ENCODE data around the gene MSANTD1.

The MSANTD1 gene

DNA sequence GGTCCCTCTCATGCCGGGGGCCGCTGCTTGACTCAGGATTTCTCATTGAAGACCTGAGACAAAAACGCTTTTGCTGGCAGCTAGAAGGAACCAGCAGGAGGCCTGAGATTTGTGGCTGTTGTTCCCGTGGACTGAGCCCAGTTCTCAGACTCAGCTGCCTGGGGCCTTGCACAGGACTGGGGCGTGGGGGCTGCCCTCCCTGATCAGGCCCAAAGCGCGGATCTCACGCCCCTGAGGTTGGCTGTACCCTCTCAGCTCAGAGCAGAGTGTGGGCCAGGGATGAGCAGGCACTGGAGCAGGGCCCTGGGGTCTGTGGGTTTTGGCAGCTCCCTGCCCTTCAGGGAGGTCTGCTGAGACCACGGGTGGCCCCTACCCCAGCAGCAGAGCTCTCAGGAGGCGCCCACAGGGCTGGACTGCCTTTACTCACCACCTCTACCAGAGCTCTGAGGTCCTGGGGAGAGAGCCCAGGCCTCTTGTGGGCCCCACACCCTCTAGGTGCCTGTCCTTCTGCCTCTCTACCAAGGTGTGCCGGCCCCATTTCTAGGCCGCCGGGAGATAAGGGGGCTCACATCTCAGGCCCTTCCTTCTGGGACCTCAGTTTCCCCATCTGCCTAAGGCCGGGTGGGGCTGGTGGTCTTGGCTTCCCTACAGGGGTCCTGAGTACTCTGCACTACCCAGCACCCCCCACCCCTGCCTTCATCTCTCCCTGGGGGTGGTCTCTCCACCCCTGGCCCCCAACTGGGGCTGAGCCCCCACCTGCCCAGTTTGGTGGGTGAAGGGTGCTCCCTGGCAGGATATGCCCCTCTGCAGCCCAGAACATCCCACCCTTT lies 5.6 kb downstream of the MSANTD1 start:
- Histone ChIP-seq H3K36me3 (ENCODE audit: insufficient read depth, low read length) (no peaks in the 10 kb centered on the region), H3K9ac (ENCODE audit: low read depth, low read length) (no peak overlapping the region), H3K9me3 (ENCODE audit: control insufficient read depth, insufficient read depth, low read length) (no peaks in the 10 kb centered on the region), H3K4me1 (ENCODE audit: insufficient read depth, low read length) (no peaks in the 10 kb centered on the region; the same call in 1 of the 2 replicates)

DNA sequence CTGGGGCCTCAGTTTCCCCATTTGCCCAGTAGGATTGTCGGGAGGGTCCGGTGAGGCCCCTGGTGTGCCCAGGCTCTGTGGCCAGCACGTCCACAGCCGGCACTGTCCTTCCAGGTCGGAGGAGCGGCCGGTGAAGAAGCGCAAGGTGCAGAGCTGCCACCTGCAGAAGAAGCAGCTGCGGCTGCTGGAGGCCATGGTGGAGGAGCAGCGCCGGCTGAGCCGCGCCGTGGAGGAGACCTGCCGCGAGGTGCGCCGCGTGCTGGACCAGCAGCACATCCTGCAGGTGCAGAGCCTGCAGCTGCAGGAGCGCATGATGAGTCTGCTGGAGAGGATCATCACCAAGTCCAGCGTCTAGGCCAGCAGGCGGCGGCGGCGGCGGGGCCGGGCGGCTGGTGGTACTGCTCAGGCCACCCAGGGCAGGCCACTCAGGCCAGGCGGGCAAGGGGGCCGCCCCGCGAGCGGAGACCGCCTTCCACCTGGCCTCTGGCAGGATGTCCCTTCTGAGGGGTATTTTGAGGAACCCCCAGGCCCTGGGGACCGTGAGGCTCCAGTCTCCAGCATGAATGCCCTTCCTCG lies 6.7 kb downstream of the MSANTD1 start:
- Histone ChIP-seq H3K36me3 (ENCODE audit: insufficient read depth, low read length) (no peaks in the 10 kb centered on the region), H3K9me3 (ENCODE audit: control insufficient read depth, insufficient read depth, low read length) (no peaks in the 10 kb centered on the region), H3K4me1 (ENCODE audit: insufficient read depth, low read length) (no peaks in the 10 kb centered on the region; the same call in 1 of the 2 replicates), H3K9ac (ENCODE audit: low read depth, low read length) (no peak overlapping the region)

DNA sequence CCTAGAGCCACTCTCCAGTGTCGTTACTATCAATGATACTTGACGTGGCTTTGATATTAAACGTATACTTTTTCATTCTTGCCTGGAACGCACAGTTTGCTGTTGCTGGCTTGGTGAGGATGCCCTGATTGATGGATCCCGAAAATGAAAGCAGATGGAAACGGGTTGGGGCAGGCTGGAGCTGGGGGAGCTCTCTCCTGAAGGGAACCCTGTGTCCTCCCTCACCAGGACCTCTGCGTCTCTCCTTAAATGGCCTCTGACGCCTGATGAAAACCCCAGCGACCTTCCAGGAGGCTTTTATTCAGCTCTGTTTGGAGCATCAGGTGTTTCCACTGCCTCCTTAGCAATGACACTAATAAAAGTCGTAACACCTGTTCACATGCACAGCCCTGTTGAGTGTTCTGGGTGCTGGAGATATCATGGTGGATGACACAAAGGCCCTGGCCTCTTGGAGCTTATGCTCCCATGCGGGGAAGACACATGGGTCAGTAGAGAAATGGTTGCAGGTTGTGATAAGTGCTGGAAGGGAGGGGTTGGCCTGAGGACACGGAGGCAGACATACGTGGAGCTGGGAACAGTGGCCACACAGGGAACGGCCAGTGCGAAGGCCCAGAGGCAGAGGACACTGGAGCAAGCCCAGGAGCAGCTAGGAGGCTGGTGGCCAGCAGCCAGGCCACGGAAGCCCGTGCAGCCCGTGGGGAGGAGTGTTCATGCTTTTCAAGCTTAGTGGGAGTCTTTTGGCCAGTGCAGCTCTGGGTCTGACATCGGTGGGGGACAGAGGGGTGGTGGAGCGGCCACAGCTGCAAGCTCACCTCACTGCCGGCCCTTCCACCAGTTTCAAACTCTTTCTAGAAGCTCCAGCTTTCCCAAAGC lies 7.5 kb downstream of the MSANTD1 start:
- no peaks in the 10 kb centered on the region for H3K36me3 ChIP-seq (ENCODE audit: insufficient read depth, low read length)
- no peaks in the 10 kb centered on the region for H3K4me1 ChIP-seq (ENCODE audit: insufficient read depth, low read length)
- no peaks in the 10 kb centered on the region for H3K9me3 ChIP-seq (ENCODE audit: control insufficient read depth, insufficient read depth, low read length)
- no peak overlapping the region for H3K9ac ChIP-seq (ENCODE audit: low read depth, low read length)

DNA sequence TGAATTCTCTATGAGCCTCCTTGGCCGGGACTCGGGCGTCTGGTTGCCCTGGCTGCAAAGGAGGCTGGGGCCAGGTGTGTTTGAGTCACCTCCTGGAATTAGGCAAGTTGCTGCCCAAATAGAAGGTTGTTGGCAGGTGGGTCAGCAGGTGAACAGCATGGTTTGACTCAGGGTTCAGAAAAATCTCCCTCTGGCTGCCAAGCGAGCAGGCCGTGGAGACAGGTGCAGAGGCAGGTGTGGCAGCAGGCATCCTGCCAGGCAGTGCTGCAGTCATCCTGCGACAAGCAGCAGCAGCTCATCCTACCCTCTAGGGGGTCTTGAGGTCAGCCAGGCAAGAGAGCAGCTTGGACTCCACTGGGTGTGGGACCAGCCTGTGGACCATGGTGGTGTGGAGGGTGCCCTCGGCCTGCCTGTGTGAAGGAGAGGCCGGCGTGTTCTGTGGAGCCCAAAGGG lies 8.2 kb downstream of the MSANTD1 start:
- Histone ChIP-seq H3K9ac (ENCODE audit: low read depth, low read length) (no peak overlapping the region), H3K9me3 (ENCODE audit: control insufficient read depth, insufficient read depth, low read length) (no peaks in the 10 kb centered on the region), H3K36me3 (ENCODE audit: insufficient read depth, low read length) (no peaks in the 10 kb centered on the region), H3K4me1 (ENCODE audit: insufficient read depth, low read length) (no peaks in the 10 kb centered on the region)

DNA sequence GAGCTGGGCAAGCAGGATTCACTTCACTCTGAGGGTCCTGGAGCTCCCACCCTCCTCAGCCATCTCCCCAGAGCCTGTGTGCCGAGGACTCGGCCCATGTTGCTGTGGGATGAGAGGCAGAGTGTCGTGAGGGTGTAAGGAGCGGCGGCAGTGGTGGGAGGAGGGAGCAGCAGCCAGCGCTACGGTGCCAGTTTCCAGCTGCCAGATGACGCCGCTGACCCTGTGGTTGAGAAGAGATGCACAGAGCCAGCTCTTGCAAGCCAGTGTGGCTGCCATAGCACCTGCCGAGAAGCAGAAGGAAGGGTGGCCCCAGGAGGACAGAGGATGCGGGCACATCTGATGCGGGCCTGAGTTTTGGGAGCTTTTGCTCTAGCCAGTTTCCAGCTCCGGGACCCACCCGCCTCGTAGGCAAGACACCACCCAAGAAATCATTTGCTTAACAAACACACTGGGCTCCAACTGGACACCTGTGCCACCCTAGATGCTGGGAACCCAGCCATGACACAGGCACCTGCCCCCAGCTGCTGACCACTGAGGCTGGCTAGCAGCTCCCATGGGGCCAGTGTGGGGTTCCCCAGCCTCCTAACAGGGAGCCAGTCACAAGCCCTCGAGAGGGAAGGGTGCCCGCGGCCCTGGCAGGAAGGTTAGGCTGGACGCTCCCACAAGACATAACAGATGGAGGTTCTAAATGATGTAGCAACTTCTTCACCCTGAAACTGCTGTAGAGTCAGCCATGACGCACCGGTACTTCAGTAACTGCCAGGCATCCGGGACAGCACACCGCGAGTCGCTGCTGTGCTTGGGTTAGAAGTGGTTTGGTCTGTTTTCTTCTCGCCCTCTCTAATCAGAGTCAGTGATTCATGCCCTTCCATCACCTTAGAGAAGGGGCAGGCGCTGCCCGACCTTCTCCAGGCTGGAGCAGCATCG lies 8.9 kb downstream of the MSANTD1 start:
- Histone ChIP-seq H3K36me3 (ENCODE audit: insufficient read depth, low read length) (no peaks in the 10 kb centered on the region), H3K9me3 (ENCODE audit: control insufficient read depth, insufficient read depth, low read length) (no peaks in the 10 kb centered on the region), H3K4me1 (ENCODE audit: insufficient read depth, low read length) (no peaks in the 10 kb centered on the region), H3K9ac (ENCODE audit: low read depth, low read length) (no peak overlapping the region)

DNA sequence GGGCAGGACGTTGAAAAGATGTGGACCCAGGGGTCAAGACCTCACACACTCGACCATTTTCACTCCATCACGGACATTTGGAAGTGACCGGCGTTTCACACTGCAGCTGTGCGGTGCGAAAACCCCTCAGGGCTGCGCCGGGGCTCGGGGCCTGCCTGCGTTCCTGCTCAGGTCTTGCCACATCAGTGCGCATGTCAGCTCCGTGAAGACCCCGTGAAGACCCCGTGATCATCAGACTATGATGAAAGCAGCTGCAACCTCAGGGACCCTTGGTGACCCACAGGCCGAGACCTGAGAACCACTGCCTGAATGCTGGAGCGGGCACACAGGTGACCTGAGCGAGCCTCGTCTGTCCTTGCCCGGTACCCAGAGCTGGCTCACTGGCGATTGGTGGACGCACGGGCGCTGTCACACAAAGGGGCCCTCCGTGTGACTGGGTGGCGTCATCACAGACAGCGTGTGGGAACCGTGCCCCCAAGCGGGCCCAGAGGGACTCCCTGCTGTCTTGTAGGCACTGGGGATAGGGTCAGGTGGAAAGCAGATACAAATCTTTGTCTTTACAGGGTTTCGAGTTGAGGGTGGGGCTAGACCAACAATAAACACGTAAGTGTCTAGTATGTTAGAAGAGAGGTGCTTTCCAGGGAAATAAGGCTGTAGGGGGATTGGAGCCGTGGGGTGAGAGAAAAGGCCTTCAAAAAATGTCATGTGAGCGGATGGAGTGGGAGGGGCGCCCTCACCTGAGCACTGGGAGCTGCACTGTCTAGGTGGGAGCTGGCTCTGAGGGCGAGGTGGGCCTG lies 12.7 kb downstream of the MSANTD1 start:
- H3K9ac ChIP-seq (ENCODE audit: low read depth, low read length) = no peak overlapping the region
- no peaks in the 10 kb centered on the region for H3K9me3 ChIP-seq (ENCODE audit: control insufficient read depth, insufficient read depth, low read length)
- H3K4me1 ChIP-seq (ENCODE audit: insufficient read depth, low read length) = no peaks in the 10 kb centered on the region

DNA sequence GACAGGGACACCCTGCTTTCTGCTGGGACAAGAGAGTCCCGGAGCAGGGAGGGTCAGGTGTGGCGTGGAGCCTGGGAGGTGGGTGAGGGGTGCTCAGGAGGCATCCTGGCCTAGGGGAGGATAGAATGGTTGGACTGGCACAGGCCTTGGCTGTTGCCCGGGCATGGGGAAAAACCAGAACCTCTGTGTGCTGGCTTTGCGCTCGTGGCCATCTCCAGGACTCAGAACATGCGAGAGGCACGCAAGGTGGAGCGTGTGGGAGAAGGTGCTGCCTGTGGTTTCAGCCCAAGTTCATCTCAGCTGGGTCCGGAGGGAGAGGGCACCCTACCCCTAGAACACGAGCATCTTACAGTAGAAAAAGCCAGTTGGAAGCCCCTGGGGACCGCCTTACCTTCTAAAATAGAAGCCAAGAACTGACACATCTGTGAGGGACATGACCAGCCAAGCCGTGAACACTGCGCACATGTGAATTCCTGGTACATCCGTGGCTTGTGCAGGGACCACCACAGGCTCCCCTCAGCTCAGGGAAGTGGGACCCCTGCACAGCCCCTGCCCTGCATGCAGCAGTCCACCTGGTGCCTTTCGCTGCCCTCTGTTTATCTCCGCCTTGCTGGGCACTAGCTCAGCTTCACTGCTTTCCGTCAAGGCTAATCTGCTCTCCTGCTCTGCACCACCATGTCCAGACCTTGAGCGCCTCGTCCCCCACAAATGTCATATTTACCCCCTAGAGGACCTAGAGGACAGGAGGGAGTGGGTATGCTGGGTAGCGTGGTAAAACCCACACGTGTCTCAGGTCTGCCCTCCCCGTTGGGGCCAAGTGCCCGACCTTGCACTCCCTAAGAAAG lies 13.5 kb downstream of the MSANTD1 start:
- H3K4me1 ChIP-seq (ENCODE audit: insufficient read depth, low read length) = no peaks in the 10 kb centered on the region
- H3K9me3 ChIP-seq (ENCODE audit: control insufficient read depth, insufficient read depth, low read length) = no peaks in the 10 kb centered on the region
- H3K9ac ChIP-seq (ENCODE audit: low read depth, low read length) = no peak overlapping the region
- H3K36me3 ChIP-seq (ENCODE audit: insufficient read depth, low read length) = no peaks in the 10 kb centered on the region

More for the DNA sequence above, 12.7 kb downstream of the MSANTD1 start:
- no peaks in the 10 kb centered on the region for H3K36me3 ChIP-seq (ENCODE audit: insufficient read depth, low read length)

DNA sequence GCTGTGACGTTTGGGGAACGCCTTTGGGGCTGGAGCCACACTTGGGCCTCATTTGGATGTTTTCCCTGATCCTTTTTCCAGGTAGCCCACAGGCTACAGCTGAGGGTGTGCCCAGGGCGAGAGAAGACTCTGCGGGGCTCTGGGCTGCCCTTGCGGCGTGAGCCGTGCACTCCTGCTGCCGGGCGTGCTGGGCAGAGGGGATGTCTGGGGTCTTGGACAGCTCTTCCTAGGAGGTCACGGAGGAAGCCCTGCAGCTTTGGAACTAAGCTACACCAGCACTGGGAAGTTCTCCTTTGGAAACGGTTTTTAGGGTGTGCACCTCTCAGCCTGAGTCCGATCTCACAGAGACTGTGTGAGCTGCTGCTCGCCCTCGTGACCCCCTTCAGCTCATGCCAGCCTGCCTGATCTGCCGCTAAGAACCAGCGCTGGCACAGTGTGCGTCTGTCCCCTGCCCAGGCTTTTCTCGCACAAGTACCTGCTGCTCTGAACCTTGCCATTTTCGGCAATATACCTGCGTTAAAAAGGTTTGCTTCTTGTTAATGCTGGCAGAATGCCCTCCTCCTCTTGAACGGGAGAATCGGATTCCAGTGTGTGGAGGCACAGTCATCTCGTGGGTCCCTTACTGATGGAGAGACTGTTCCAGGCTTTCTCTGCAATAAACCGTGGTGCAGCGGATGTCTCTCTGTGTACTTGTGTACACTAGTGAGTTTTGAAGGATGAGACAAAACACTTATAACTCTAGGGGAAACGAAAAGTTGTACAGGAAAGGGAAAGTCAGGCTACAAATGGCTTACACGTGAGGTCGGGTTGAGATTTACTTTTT lies 14.3 kb downstream of the MSANTD1 start:
- Histone ChIP-seq H3K36me3 (ENCODE audit: insufficient read depth, low read length) (no peaks in the 10 kb centered on the region), H3K4me1 (ENCODE audit: insufficient read depth, low read length) (peaks cover 2% of the 10 kb centered on the region; the same call in 1 of the 2 replicates), H3K9me3 (ENCODE audit: control insufficient read depth, insufficient read depth, low read length) (no peaks in the 10 kb centered on the region), H3K9ac (ENCODE audit: low read depth, low read length) (no peak overlapping the region)

DNA sequence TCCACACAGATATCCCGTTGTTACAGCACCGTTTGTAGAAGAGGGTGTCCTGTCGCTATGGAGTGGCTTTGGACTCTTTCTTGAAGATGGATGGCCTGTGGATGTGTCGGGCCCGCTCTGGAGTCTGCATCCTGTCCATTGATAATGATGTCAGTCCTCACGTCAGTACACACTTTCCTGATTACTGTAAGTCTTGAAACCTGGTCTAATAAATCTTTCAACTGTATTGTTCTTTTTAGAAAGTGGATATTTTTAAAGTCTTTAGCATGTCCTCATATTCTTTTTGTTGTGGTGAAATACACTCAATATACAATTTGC lies 14.9 kb downstream of the MSANTD1 start:
- H3K9ac ChIP-seq (ENCODE audit: low read depth, low read length) = no peak overlapping the region
- no peaks in the 10 kb centered on the region for H3K36me3 ChIP-seq (ENCODE audit: insufficient read depth, low read length)
- H3K4me1 ChIP-seq (ENCODE audit: insufficient read depth, low read length) = peaks cover 2% of the 10 kb centered on the region; the same call in 1 of the 2 replicates
- H3K9me3 ChIP-seq (ENCODE audit: control insufficient read depth, insufficient read depth, low read length) = no peaks in the 10 kb centered on the region

DNA sequence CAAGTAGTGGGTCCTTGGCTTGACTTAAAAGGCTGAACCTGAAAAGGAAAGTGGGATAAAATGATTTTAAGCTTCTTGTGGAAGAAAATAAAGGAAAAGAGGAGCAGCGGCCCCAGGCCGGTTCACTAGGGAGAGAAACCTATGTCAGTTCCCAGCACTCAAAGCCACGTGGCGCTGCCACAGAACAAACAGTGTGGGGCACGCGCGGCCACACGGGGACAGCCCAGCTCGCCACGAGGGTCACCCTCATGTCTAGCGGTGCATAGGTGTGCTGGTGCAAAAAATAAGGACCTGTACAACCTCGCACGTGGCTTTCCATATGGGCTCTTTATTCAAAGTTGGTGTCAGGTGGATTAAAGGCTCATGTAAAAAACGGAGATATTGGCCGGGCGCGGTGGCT lies 17.1 kb downstream of the MSANTD1 start:
- Histone ChIP-seq H3K9ac (ENCODE audit: low read depth, low read length) (no peak overlapping the region), H3K36me3 (ENCODE audit: insufficient read depth, low read length) (no peaks in the 10 kb centered on the region), H3K4me1 (ENCODE audit: insufficient read depth, low read length) (peaks cover 2% of the 10 kb centered on the region; the same call in 1 of the 2 replicates), H3K9me3 (ENCODE audit: control insufficient read depth, insufficient read depth, low read length) (no peaks in the 10 kb centered on the region)

DNA sequence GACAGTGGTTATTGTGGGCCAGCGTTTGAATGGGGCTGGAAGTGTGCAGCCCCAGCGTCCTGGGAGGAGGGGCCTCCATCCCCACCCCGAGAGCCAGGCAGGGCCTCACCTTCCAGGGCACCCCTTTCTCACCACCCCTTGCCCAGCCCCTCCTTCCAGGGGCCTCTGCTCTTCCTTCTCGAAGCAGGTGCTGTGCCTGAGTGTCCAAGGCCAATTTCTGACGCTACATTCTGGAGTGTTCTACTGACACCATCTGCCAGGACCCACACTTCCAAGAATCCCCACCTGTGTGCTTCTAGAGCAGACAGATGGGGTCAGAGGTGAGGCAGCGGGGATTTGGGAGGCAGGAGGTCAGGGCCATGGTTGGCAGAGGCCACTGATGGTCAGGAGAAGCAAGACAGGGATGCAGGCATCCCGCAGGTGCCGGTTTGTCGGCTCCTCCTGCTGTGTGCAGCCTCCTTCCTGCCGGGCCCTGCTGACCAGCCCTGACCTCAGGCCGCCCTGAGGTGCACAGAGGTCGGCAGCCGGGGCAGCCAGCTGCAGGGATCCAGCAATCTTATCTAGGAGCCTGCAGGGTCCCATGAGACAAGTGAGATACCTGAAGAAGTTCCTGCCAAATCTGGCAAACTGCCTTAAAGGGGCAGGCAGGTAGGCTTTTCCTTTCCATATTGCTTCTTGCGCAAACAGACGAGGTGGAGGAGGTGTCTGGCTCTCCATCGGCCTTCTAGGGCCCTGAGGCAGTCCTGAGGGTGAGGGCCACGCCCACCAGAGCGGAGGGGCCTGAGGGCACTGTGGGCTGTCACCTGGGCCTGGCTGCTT lies 18.8 kb downstream of the MSANTD1 start:
- H3K9ac ChIP-seq (ENCODE audit: low read depth, low read length) = no peak overlapping the region
- no peaks in the 10 kb centered on the region for H3K36me3 ChIP-seq (ENCODE audit: insufficient read depth, low read length)
- H3K4me1 ChIP-seq (ENCODE audit: insufficient read depth, low read length) = peaks cover 2% of the 10 kb centered on the region; the same call in 1 of the 2 replicates
- no peaks in the 10 kb centered on the region for H3K9me3 ChIP-seq (ENCODE audit: control insufficient read depth, insufficient read depth, low read length)

Measured in ES-I3 (cell line).